Astrocyte of the hippocampus (primary cell): ENCODE measurements around the gene RCOR3.

Experiments used
- DNase-seq: peaks from one replicate; pipeline ENCODE4 v3.0.0; 2011; ENCODE audit warnings: low read depth, low spot score

The RCOR3 gene

GRCh38 chr1:211324992-211325775 lies 66.0 kb downstream of the RCOR3 start:
- DNase-seq, result no peak

GRCh38 chr1:211326140-211326527 lies 67.0 kb downstream of the RCOR3 start:
- no peak for DNase-seq

- DNase-seq, result peak; percentile 79
These were observed 67.6 kb downstream of the RCOR3 start, which contains the start of gene TRAF5 for GRCh38 chr1:211326528-211327345. TSS of gene TRAF5 (plus strand) at chr1:211326833. CDS start at chr1:211353240, 26,407 bp downstream.

GRCh38 chr1:211327346-211327921 lies 68.3 kb downstream of the RCOR3 start:
- peak; percentile 68 for DNase-seq

- DNase-seq, result no peak
These were observed 69.0 kb downstream of the RCOR3 start for GRCh38 chr1:211328084-211328694.

GRCh38 chr1:211328866-211329475 lies 69.8 kb downstream of the RCOR3 start:
- DNase-seq, result no peak

- no peak for DNase-seq
These were observed 70.6 kb downstream of the RCOR3 start for GRCh38 chr1:211329764-211330201.

GRCh38 chr1:211330282-211330936 lies 71.2 kb downstream of the RCOR3 start:
- no peak for DNase-seq

GRCh38 chr1:211331011-211331709 lies 72.0 kb downstream of the RCOR3 start:
- peak; percentile 29 for DNase-seq

GRCh38 chr1:211332036-211332616 lies 73.0 kb downstream of the RCOR3 start:
- peak; percentile 32 for DNase-seq

GRCh38 chr1:211332830-211333229 lies 73.7 kb downstream of the RCOR3 start:
- no peak for DNase-seq

- DNase-seq, result no peak
These were observed 74.7 kb downstream of the RCOR3 start for GRCh38 chr1:211333906-211334305.

- DNase-seq, result no peak
These were observed 75.8 kb downstream of the RCOR3 start for GRCh38 chr1:211334986-211335385.

- no peak for DNase-seq
These were observed 76.5 kb downstream of the RCOR3 start for GRCh38 chr1:211335522-211336157.

- no peak for DNase-seq
These were observed 77.0 kb downstream of the RCOR3 start for GRCh38 chr1:211336161-211336560.

- no peak for DNase-seq
These were observed 77.6 kb downstream of the RCOR3 start for GRCh38 chr1:211336775-211337174.

GRCh38 chr1:211337430-211338223 lies 78.5 kb downstream of the RCOR3 start:
- DNase-seq, result no peak

GRCh38 chr1:211338224-211338620 lies 79.1 kb downstream of the RCOR3 start:
- DNase-seq, result no peak

- no peak for DNase-seq
These were observed 80.5 kb downstream of the RCOR3 start for GRCh38 chr1:211339631-211340041.
